Naive thymus-derived CD4-positive, alpha-beta T cell (primary cell): Measurements from ENCODE around the gene ANKRD13D. TPM values are rescaled to one million over a fixed set of nuclear protein-coding genes. Genes with fewer than 3 reads are reported as not detected.

Source experiments
- ATAC-seq: fragments of 150-1000 bp; cut with Tn5 transposase; 2 replicates; pipeline ENCODE4 v1.10.0; 2021; ENCODE audit warnings: mild to moderate bottlenecking, moderate library complexity
- CTCF ChIA-PET: fragments of 350-600 bp; sonication (Branson Sonifier 250); formaldehyde crosslinking; loops from one replicate; lab custom pipeline; 2021; ENCODE audit warnings: antibody characterized with exemption; lab: Charles Lee
- POLR2A ChIA-PET: fragments of 350-600 bp; sonication (Branson Sonifier 250); formaldehyde crosslinking; loops from one replicate; lab custom pipeline; 2021; ENCODE audit warnings: antibody characterized with exemption, inconsistent platforms; lab: Charles Lee
- DNase-seq, 9 donors: peaks; one replicate each; pipeline versions ENCODE4 v3.0.0 to v3.0.0-alpha.2; 2020 to 2022; ENCODE audit warnings: mixed read lengths in 1 of 9
- H3K27ac ChIP-seq: one replicate; pipeline ENCODE4 v1.7.0; 2013; ENCODE audit warnings: mild to moderate bottlenecking, low read depth, low read length, moderate library complexity
- H3K27me3 ChIP-seq, 2 donors: one replicate each; pipeline ENCODE4 v1.7.0; 2013; ENCODE audit warnings: low read length in 2 of 2, mild to moderate bottlenecking in 2 of 2, moderate library complexity in 2 of 2; ENCODE audit not compliant: control insufficient read depth in 2 of 2, insufficient read depth in 2 of 2
- H3K36me3 ChIP-seq, 3 experiments: 1 replicate in 2 of 3; 2 replicates in 1 of 3; pipeline ENCODE4 v1.7.0; 2013; ENCODE audit warnings: low read length in 3 of 3, mild to moderate bottlenecking in 3 of 3, moderate library complexity in 1 of 3; ENCODE audit not compliant: insufficient read depth in 3 of 3, control insufficient read depth in 2 of 3
- H3K4me1 ChIP-seq, 2 donors: one replicate each; pipeline ENCODE4 v1.7.0; 2013; ENCODE audit warnings: low read length in 2 of 2, mild to moderate bottlenecking in 2 of 2, moderate library complexity in 1 of 2; ENCODE audit not compliant: control insufficient read depth in 2 of 2, insufficient read depth in 2 of 2
- H3K4me3 ChIP-seq: 2 replicates; pipeline ENCODE4 v1.7.0; 2013; ENCODE audit warnings: mild to moderate bottlenecking, low read length
- H3K9me3 ChIP-seq, 3 experiments: 1 replicate in 2 of 3; 2 replicates in 1 of 3; pipeline ENCODE4 v1.7.0; 2013; ENCODE audit warnings: low read length in 3 of 3; ENCODE audit not compliant: control insufficient read depth in 2 of 3
- H3K27ac Mint-ChIP-seq, 9 donors: one replicate each; pipeline ENCODE4 v1.8.0; 2020 to 2022; ENCODE audit warnings: mixed read lengths in 9 of 9, mild to moderate bottlenecking in 8 of 9, moderate library complexity in 5 of 9, inconsistent platforms in 2 of 9
- H3K27me3 Mint-ChIP-seq, 5 donors: one replicate each; pipeline ENCODE4 v1.8.0; 2021 to 2022; ENCODE audit warnings: mixed read lengths in 5 of 5, mild to moderate bottlenecking in 1 of 5
- H3K36me3 Mint-ChIP-seq, 5 donors: one replicate each; pipeline ENCODE4 v1.8.0; 2020 to 2022; ENCODE audit warnings: mixed read lengths in 5 of 5, mild to moderate bottlenecking in 3 of 5, inconsistent platforms in 1 of 5
- H3K4me1 Mint-ChIP-seq, 7 donors: one replicate each; pipeline ENCODE4 v1.8.0; 2020 to 2022; ENCODE audit warnings: mixed read lengths in 7 of 7, mild to moderate bottlenecking in 3 of 7, inconsistent platforms in 1 of 7
- H3K4me3 Mint-ChIP-seq, 10 donors: one replicate each; pipeline ENCODE4 v1.8.0; 2020 to 2022; ENCODE audit warnings: mild to moderate bottlenecking in 10 of 10, mixed read lengths in 10 of 10, moderate library complexity in 6 of 10, inconsistent platforms in 2 of 10
- H3K9me3 Mint-ChIP-seq, 11 donors: one replicate each; pipeline ENCODE4 v1.8.0; 2020 to 2022; ENCODE audit warnings: mixed read lengths in 11 of 11, mild to moderate bottlenecking in 4 of 11, inconsistent platforms in 1 of 11, moderate library complexity in 1 of 11
- intact Hi-C, 2 donors: fragments of 100-400 bp; cut with micrococcal nuclease; formaldehyde crosslinking; loops; one replicate each; pipeline ENCODE4 v1.15.1; 2023
- polyA plus RNA-seq, 2 donors: library from polyadenylated mRNA; unstranded; fragments of 300-500 nt; fragmentation: Illumina TruSeq; gene quantifications; one replicate each; pipeline ENCODE4 v1.2.3, GENCODE V29; 2021
- total RNA-seq, 6 experiments: library from RNA in 5 of 6; stranded (reverse) in 5 of 6; gene quantifications; 1 replicate in 5 of 6; 2 replicates in 1 of 6; pipeline ENCODE4 v1.2.3 and lab custom pipeline; 2021 to 2026

The ANKRD13D gene
- total and polyA plus RNA-seq, 7 experiments from 2014 or later: 6.3 to 286 (median 187) TPM

GRCh38 chr11:67252831-67253239 lies 36.3 kb upstream of the ANKRD13D start:
- DNase-seq (peak in 6 of 9 donors; percentile 40 to 50 (median 46)), ATAC-seq (peak; percentile 82)
- H3K36me3 Mint-ChIP-seq: peaks cover 20 to 64% (median 37%) of the 10 kb centered on the region in 5 donors
- Histone ChIP-seq H3K27me3 (no peaks in the 10 kb centered on the region), H3K9me3 (no peaks in the 10 kb centered on the region), H3K36me3 (peaks cover 33 to 94% (median 70%) of the 10 kb centered on the region in 3 experiments), H3K4me3 (no peak overlapping the region), H3K4me1 (peaks cover 4 to 21% of the 10 kb centered on the region in 2 donors), H3K27ac (peak overlapping the region; percentile 33)
- intact Hi-C loops: loop anchor here in 1 of 2 donors (1.0 kb wide), 2 partner anchors 9 to 12 kb away; no protein-coding TSS in a partner anchor
- H3K9me3 Mint-ChIP-seq: no peaks in the 10 kb centered on the region
- H3K27ac Mint-ChIP-seq: peak overlapping the region in 8 of 9 donors; percentile 25 to 71 (median 49)
- POLR2A ChIA-PET: interaction anchor here (0.9 to 5.1 kb wide), 5 partner anchors 9 to 100 kb away, joined by 3 to 40 read pairs (median 3); partner anchors contain the start of gene POLD4
- H3K27me3 Mint-ChIP-seq: no peaks in the 10 kb centered on the region
- peak overlapping the region in 2 of 10 donors; percentile 35 to 47 for H3K4me3 Mint-ChIP-seq
- peaks cover 20 to 59% (median 40%) of the 10 kb centered on the region in 7 donors for H3K4me1 Mint-ChIP-seq
- CTCF ChIA-PET: interaction anchor here (0.6 to 4.0 kb wide), 9 partner anchors 10 to 99 kb away, joined by 3 to 19 read pairs (median 4); no protein-coding TSS in a partner anchor

GRCh38 chr11:67253872-67254624 lies 35.1 kb upstream of the ANKRD13D start:
- peaks cover 25 to 82% (median 58%) of the 10 kb centered on the region in 3 experiments for H3K36me3 ChIP-seq
- H3K9me3 Mint-ChIP-seq: no peaks in the 10 kb centered on the region
- H3K27me3 ChIP-seq: no peaks in the 10 kb centered on the region
- H3K27ac Mint-ChIP-seq: peak overlapping the region in 8 of 9 donors; percentile 29 to 79 (median 52)
- intact Hi-C loops: loop anchor here in 1 of 2 donors (1.0 kb wide), 1 partner anchor 8 kb away; no protein-coding TSS in a partner anchor
- ChIA-PET POLR2A (interaction anchor here (1.2 to 5.1 kb wide), 6 partner anchors 10 to 135 kb away, joined by 3 to 40 read pairs (median 4); partner anchors contain the start of genes KDM2A and POLD4), CTCF (interaction anchor here (0.9 to 4.0 kb wide), 10 partner anchors 9 to 98 kb away, joined by 3 to 19 read pairs (median 4); no protein-coding TSS in a partner anchor)
- H3K4me3 ChIP-seq: no peak overlapping the region
- no peak for ATAC-seq
- no peaks in the 10 kb centered on the region for H3K9me3 ChIP-seq
- DNase-seq: no peak
- H3K4me3 Mint-ChIP-seq: peak overlapping the region in 1 of 10 donors; percentile 2
- peaks cover 18 to 52% (median 27%) of the 10 kb centered on the region in 5 donors for H3K36me3 Mint-ChIP-seq
- peaks cover 20 to 59% (median 44%) of the 10 kb centered on the region in 7 donors for H3K4me1 Mint-ChIP-seq
- no peak overlapping the region for H3K27ac ChIP-seq
- peaks cover 4 to 21% of the 10 kb centered on the region in 2 donors for H3K4me1 ChIP-seq
- H3K27me3 Mint-ChIP-seq: no peaks in the 10 kb centered on the region

- POLR2A ChIA-PET: interaction anchor here (1.5 kb wide), 1 partner anchor 136 kb away, joined by 3 read pairs; the partner anchor contains the start of gene KDM2A
- DNase-seq: no peak
- ATAC-seq: no peak
Observed at GRCh38 chr11:67254798-67255197, 34.3 kb upstream of the ANKRD13D start.

GRCh38 chr11:67255353-67255752 lies 33.8 kb upstream of the ANKRD13D start:
- peaks cover 12 to 43% (median 19%) of the 10 kb centered on the region in 5 donors for H3K36me3 Mint-ChIP-seq
- no peak overlapping the region for H3K4me3 Mint-ChIP-seq
- intact Hi-C loops: no loop called here
- peak overlapping the region in 4 of 9 donors; percentile 13 to 84 (median 39) for H3K27ac Mint-ChIP-seq
- ATAC-seq (no peak), DNase-seq (no peak)
- H3K27me3 ChIP-seq: no peaks in the 10 kb centered on the region
- peak overlapping the region; percentile 26 for H3K27ac ChIP-seq
- H3K4me1 Mint-ChIP-seq: peaks cover 18 to 55% (median 41%) of the 10 kb centered on the region in 7 donors
- ChIA-PET CTCF (interaction anchor here (0.7 kb wide), 1 partner anchor 90 kb away, joined by 3 read pairs; no protein-coding TSS in a partner anchor), POLR2A (interaction anchor here (0.8 to 1.6 kb wide), 2 partner anchors 14 to 98 kb away, joined by 3 to 4 read pairs; no protein-coding TSS in a partner anchor)
- H3K36me3 ChIP-seq: peaks cover 23 to 69% (median 45%) of the 10 kb centered on the region in 3 experiments
- H3K9me3 Mint-ChIP-seq: peaks cover 0 to 3% (median 0%) of the 10 kb centered on the region in 11 donors
- H3K4me3 ChIP-seq: no peak overlapping the region
- H3K4me1 ChIP-seq: peaks cover 4 to 21% of the 10 kb centered on the region in 2 donors
- no peaks in the 10 kb centered on the region for H3K27me3 Mint-ChIP-seq
- no peaks in the 10 kb centered on the region for H3K9me3 ChIP-seq

More at GRCh38 chr11:67254798-67255197, 34.3 kb upstream of the ANKRD13D start:
- Mint-ChIP-seq H3K36me3 (peaks cover 12 to 44% (median 20%) of the 10 kb centered on the region in 5 donors), H3K4me3 (no peak overlapping the region), H3K4me1 (peaks cover 17 to 58% (median 42%) of the 10 kb centered on the region in 7 donors), H3K9me3 (peaks cover 0 to 3% (median 0%) of the 10 kb centered on the region in 11 donors), H3K27ac (peak overlapping the region in 7 of 9 donors; percentile 40 to 67 (median 51)), H3K27me3 (no peaks in the 10 kb centered on the region)
- Histone ChIP-seq H3K36me3 (peaks cover 25 to 74% (median 50%) of the 10 kb centered on the region in 3 experiments), H3K27me3 (no peaks in the 10 kb centered on the region), H3K27ac (peak overlapping the region; percentile 26), H3K9me3 (no peaks in the 10 kb centered on the region), H3K4me1 (peaks cover 4 to 21% of the 10 kb centered on the region in 2 donors), H3K4me3 (no peak overlapping the region)
- intact Hi-C loops: no loop called here
- CTCF ChIA-PET: interaction anchor here (1.5 to 4.0 kb wide), 2 partner anchors 8 to 91 kb away, joined by 6 to 19 read pairs; no protein-coding TSS in a partner anchor

- CTCF ChIA-PET: interaction anchor here (0.7 to 0.8 kb wide), 2 partner anchors 32 to 90 kb away, joined by 3 read pairs; no protein-coding TSS in a partner anchor
- Histone ChIP-seq H3K4me1 (peaks cover 4 to 21% of the 10 kb centered on the region in 2 donors), H3K27me3 (no peaks in the 10 kb centered on the region), H3K27ac (no peak overlapping the region), H3K4me3 (no peak overlapping the region), H3K36me3 (peaks cover 18 to 64% (median 42%) of the 10 kb centered on the region in 3 experiments), H3K9me3 (no peaks in the 10 kb centered on the region)
- POLR2A ChIA-PET: interaction anchor here (0.8 to 1.6 kb wide), 2 partner anchors 15 to 97 kb away, joined by 3 to 4 read pairs; no protein-coding TSS in a partner anchor
- peaks cover 12 to 40% (median 19%) of the 10 kb centered on the region in 5 donors for H3K36me3 Mint-ChIP-seq
- DNase-seq: no peak
- no peak overlapping the region for H3K4me3 Mint-ChIP-seq
- peak overlapping the region in 2 of 9 donors; percentile 38 to 40 for H3K27ac Mint-ChIP-seq
- H3K9me3 Mint-ChIP-seq: peaks cover 0 to 3% (median 0%) of the 10 kb centered on the region in 11 donors
- H3K4me1 Mint-ChIP-seq: peaks cover 15 to 50% (median 39%) of the 10 kb centered on the region in 7 donors
- no peak for ATAC-seq
- intact Hi-C loops: no loop called here
- no peaks in the 10 kb centered on the region for H3K27me3 Mint-ChIP-seq
Observed at GRCh38 chr11:67255864-67256263, 33.2 kb upstream of the ANKRD13D start.
